Measurements from ENCODE around the gene TARS1. TPM values are rescaled to one million over a fixed set of nuclear protein-coding genes. Genes with fewer than 3 reads are reported as not detected.

The TARS1 gene
- 168 and 201 TPM in 2 replicates for total RNA-seq (2022)
- percentile 94 among the genes with signal in this experiment for Bru-seq, nascent RNA
- BruChase-seq, experiment 1, labeled RNA remaining after a 6-hour chase = percentile 97 among the genes with signal in this experiment
- BruChase-seq, experiment 2, labeled RNA remaining after a 2-hour chase = percentile 95 among the genes with signal in this experiment
- long read RNA-seq, full-length matches to known transcripts = 171 of 201 reads
- long read RNA-seq, partial matches to known transcripts = 25 of 201 reads
- long read RNA-seq, other reads (novel, unspliced or antisense) = 5 of 201 reads

GRCh38 chr5:33440482-33441240 lies at the start of gene TARS1:
TSS of gene TARS1 (plus strand) at chr5:33440965. CDS start at chr5:33441087, 122 bp downstream.
- Mint-ChIP-seq H3K27ac (ENCODE audit: unreplicated experiment) (no peak within 1 kb of the TSS), H3K27me3 (ENCODE audit: unreplicated experiment) (no peaks in the 10 kb centered on the region), H3K9me3 (ENCODE audit: low read depth, unreplicated experiment) (no peaks in the 10 kb centered on the region), H3K4me1 (ENCODE audit: low read depth, unreplicated experiment) (peaks cover 27% of the 10 kb centered on the region), H3K36me3 (ENCODE audit: insufficient read depth, unreplicated experiment) (peaks cover 27% of the 10 kb centered on the region), H3K4me3 (ENCODE audit: low read depth, unreplicated experiment) (no peak within 1 kb of the TSS)
- CTCF ChIA-PET = interaction anchor here (0.5 kb wide), 1 partner anchor 11 kb away, joined by 3 read pairs; no protein-coding TSS in a partner anchor
- TF ChIP-seq CTCF (IDR thresholded peaks at IDR 0.05; ENCODE audit: unreplicated experiment) = no peak
- DNase-seq = peak; percentile 96
- intact Hi-C loops (cut with micrococcal nuclease; ENCODE audit: unreplicated experiment) = loop anchor here (10.0 kb wide), 1 partner anchor 1024 kb away; no protein-coding TSS in a partner anchor
- no TSS peak for BruUV-seq (replicated peaks)

- BruUV-seq (replicated peaks) = no TSS peak
- intact Hi-C loops (cut with micrococcal nuclease; ENCODE audit: unreplicated experiment) = no loop called here
Measured at GRCh38 chr5:33398501-33398900, 42.3 kb upstream of the TARS1 start.

DNA sequence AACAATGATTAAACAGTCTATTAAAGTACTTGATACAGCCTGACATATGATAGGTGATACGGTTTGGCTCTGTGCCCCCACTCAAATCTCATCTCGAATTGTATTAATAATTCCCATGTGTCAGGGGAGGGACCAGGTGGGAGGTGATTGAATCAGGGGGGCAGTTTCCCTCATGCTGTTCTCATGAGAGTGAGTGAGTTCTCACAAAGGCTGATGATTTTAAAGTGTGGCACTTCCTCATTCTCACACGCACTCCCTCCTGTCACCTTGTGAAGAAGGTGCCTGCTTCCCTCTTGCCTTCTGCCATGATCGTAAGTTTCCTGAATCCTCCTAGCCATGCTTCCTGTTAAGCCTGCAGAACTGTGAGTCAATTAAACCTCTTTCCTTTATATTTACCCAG lies 40.1 kb upstream of the TARS1 start:
- H3K27ac Mint-ChIP-seq (ENCODE audit: unreplicated experiment) = no peak overlapping the region
- intact Hi-C loops (cut with micrococcal nuclease; ENCODE audit: unreplicated experiment) = no loop called here
- peaks cover 4% of the 10 kb centered on the region for H3K9me3 Mint-ChIP-seq (ENCODE audit: low read depth, unreplicated experiment)
- peak; percentile 7 for DNase-seq
- CTCF ChIA-PET = no interaction called here
- peaks cover 19% of the 10 kb centered on the region for H3K4me1 Mint-ChIP-seq (ENCODE audit: low read depth, unreplicated experiment)
- no peak overlapping the region for H3K4me3 Mint-ChIP-seq (ENCODE audit: low read depth, unreplicated experiment)
- no TSS peak for BruUV-seq (replicated peaks)
- peaks cover 7% of the 10 kb centered on the region for H3K27me3 Mint-ChIP-seq (ENCODE audit: unreplicated experiment)
- TF ChIP-seq CTCF (IDR thresholded peaks at IDR 0.05; ENCODE audit: unreplicated experiment) = no peak
- H3K36me3 Mint-ChIP-seq (ENCODE audit: insufficient read depth, unreplicated experiment) = no peaks in the 10 kb centered on the region

More at GRCh38 chr5:33398501-33398900, 42.3 kb upstream of the TARS1 start:
- H3K4me1 Mint-ChIP-seq (ENCODE audit: low read depth, unreplicated experiment) = peaks cover 19% of the 10 kb centered on the region
- no peak overlapping the region for H3K27ac Mint-ChIP-seq (ENCODE audit: unreplicated experiment)
- TF ChIP-seq CTCF (IDR thresholded peaks at IDR 0.05; ENCODE audit: unreplicated experiment) = no peak
- H3K4me3 Mint-ChIP-seq (ENCODE audit: low read depth, unreplicated experiment) = no peak overlapping the region
- CTCF ChIA-PET = no interaction called here
- no peak for DNase-seq
- H3K27me3 Mint-ChIP-seq (ENCODE audit: unreplicated experiment) = no peaks in the 10 kb centered on the region
- no peaks in the 10 kb centered on the region for H3K36me3 Mint-ChIP-seq (ENCODE audit: insufficient read depth, unreplicated experiment)
- H3K9me3 Mint-ChIP-seq (ENCODE audit: low read depth, unreplicated experiment) = no peaks in the 10 kb centered on the region

DNA sequence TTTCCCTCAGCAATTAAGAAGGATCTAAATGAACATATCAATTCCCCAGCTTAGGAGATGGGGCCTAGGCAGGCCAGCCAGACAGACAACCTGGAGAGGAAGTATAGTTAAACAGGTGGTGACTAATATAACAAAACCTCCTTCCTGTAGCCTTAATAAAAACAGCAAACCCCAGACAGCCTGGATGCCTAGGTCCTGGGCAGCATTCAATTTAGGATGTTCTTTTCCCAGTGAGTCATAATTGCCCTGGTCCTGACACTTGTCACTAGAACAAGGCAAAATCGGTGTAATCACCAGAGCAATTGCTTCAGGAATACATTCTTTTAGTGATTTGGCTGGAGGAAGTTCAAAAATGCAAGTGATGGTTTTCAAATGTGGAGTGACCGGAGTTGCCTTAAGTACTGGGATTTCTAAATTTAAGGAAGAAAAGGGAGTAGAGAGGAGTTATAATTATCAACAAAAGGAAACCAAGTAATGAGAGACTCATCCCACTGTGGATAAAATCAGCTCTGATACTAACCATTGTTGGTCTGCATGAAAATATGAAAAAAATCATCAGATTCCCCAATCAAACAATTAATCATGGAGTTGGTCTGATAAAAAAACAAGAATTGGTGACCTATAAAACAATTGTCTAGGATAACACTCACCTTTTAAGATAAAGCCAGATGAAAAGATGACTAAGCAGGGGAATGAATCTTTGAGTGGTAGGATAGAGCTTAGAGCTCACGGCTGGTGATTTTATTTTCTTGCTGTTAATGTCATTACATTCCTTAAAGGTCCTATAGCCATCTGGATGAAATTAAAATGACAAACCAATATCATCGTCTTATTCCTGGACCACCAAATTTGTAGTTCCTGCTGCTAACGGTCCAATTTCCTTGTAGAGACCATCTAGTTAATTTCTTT lies 39.0 kb upstream of the TARS1 start:
- no peak overlapping the region for H3K27ac Mint-ChIP-seq (ENCODE audit: unreplicated experiment)
- no peak for TF ChIP-seq CTCF (IDR thresholded peaks at IDR 0.05; ENCODE audit: unreplicated experiment)
- H3K9me3 Mint-ChIP-seq (ENCODE audit: low read depth, unreplicated experiment) = peaks cover 4% of the 10 kb centered on the region
- intact Hi-C loops (cut with micrococcal nuclease; ENCODE audit: unreplicated experiment) = no loop called here
- H3K4me1 Mint-ChIP-seq (ENCODE audit: low read depth, unreplicated experiment) = peaks cover 19% of the 10 kb centered on the region
- CTCF ChIA-PET = no interaction called here
- peaks cover 7% of the 10 kb centered on the region for H3K27me3 Mint-ChIP-seq (ENCODE audit: unreplicated experiment)
- no TSS peak for BruUV-seq (replicated peaks)
- no peaks in the 10 kb centered on the region for H3K36me3 Mint-ChIP-seq (ENCODE audit: insufficient read depth, unreplicated experiment)
- H3K4me3 Mint-ChIP-seq (ENCODE audit: low read depth, unreplicated experiment) = no peak overlapping the region
- DNase-seq = peak; percentile 9
